ENCODE data around the gene PSRC1.

Gene PSRC1

GRCh38 chr1:109273570-109274288 lies 9.2 kb downstream of the PSRC1 start:
- FAIRE-seq = no peak
- DNase-seq (ENCODE audit: insufficient read length, low spot score) = no peak

- DNase-seq (ENCODE audit: insufficient read length, low spot score) (no peak), FAIRE-seq (no peak)
Observed at GRCh38 chr1:109272831-109273547, 10.0 kb downstream of the PSRC1 start.

- no peak for DNase-seq (ENCODE audit: insufficient read length, low spot score)
- FAIRE-seq = no peak
Observed at GRCh38 chr1:109272021-109272799, 10.7 kb downstream of the PSRC1 start.

- DNase-seq (ENCODE audit: insufficient read length, low spot score) = no peak
- no peak for FAIRE-seq
Observed at GRCh38 chr1:109271458-109271857, 11.5 kb downstream of the PSRC1 start.

GRCh38 chr1:109270623-109271317 lies 12.2 kb downstream of the PSRC1 start:
- FAIRE-seq = no peak
- DNase-seq (ENCODE audit: insufficient read length, low spot score) = no peak

- DNase-seq (ENCODE audit: insufficient read length, low spot score) (no peak), FAIRE-seq (no peak)
Observed at GRCh38 chr1:109269981-109270622, 12.8 kb downstream of the PSRC1 start.

- no peak for DNase-seq (ENCODE audit: insufficient read length, low spot score)
- FAIRE-seq = no peak
Observed at GRCh38 chr1:109269212-109269980, 13.5 kb downstream of the PSRC1 start.

GRCh38 chr1:109268431-109269211 lies 14.3 kb downstream of the PSRC1 start:
- DNase-seq (ENCODE audit: insufficient read length, low spot score) (no peak), FAIRE-seq (no peak)

GRCh38 chr1:109267743-109268300 lies 15.1 kb downstream of the PSRC1 start:
- DNase-seq (ENCODE audit: insufficient read length, low spot score) = no peak
- FAIRE-seq = no peak

- FAIRE-seq = no peak
Observed at GRCh38 chr1:109266965-109267364, 16.0 kb downstream of the PSRC1 start.

GRCh38 chr1:109265741-109266330 lies 17.1 kb downstream of the PSRC1 start:
- no peak for FAIRE-seq
- no peak for DNase-seq (ENCODE audit: insufficient read length, low spot score)

More at GRCh38 chr1:109266965-109267364, 16.0 kb downstream of the PSRC1 start:
- DNase-seq (ENCODE audit: insufficient read length, low spot score) = no peak

GRCh38 chr1:109265016-109265415 lies 17.9 kb downstream of the PSRC1 start:
- FAIRE-seq (no peak), DNase-seq (ENCODE audit: insufficient read length, low spot score) (no peak)

- DNase-seq (ENCODE audit: insufficient read length, low spot score) (no peak), FAIRE-seq (no peak)
Observed at GRCh38 chr1:109264379-109264755, 18.6 kb downstream of the PSRC1 start.

- DNase-seq (ENCODE audit: insufficient read length, low spot score) (peak; percentile 97), FAIRE-seq (peak; percentile 58)
Observed at GRCh38 chr1:109263597-109264378, 19.2 kb downstream of the PSRC1 start.

- FAIRE-seq (no peak), DNase-seq (ENCODE audit: insufficient read length, low spot score) (no peak)
Observed at GRCh38 chr1:109263234-109263596, 19.7 kb downstream of the PSRC1 start.

GRCh38 chr1:109262231-109263055 lies 20.5 kb downstream of the PSRC1 start:
- DNase-seq (ENCODE audit: insufficient read length, low spot score) (no peak), FAIRE-seq (no peak)

- FAIRE-seq (no peak), DNase-seq (ENCODE audit: insufficient read length, low spot score) (no peak)
Observed at GRCh38 chr1:109261578-109261977, 21.4 kb downstream of the PSRC1 start.
